ENCODE results near the gene TUBB2A. TPM values are rescaled to one million over a fixed set of nuclear protein-coding genes. Genes with fewer than 3 reads are reported as not detected.
A peak's percentile ranks its signal among the peaks of the same experiment; 100 is the strongest.
"Not testable (repeated sequence)": the region's sequence is repeated elsewhere in the genome, so short reads cannot be mapped to it uniquely, and the experiment has no call there.

Gene TUBB2A
- total RNA-seq, 1 donor from 2014 or later = 15.4 TPM

GRCh38 chr6:3164388-3164787 is 7.0 kb upstream of the TUBB2A start:
- no peak for TF ChIP-seq CTCF (IDR thresholded peaks at IDR 0.05)
- intact Hi-C loops (cut with DNase I) = no loop called here

GRCh38 chr6:3163248-3163594 is 5.9 kb upstream of the TUBB2A start:
- ATAC-seq (no peak), DNase-seq (no peak)
- Histone ChIP-seq H3K4me3 (peak overlapping the region; percentile 70), H3K4me1 (peaks cover 14% of the 10 kb centered on the region), H3K9me3 (no peaks in the 10 kb centered on the region), H3K27ac (peak overlapping the region; percentile 86), H3K36me3 (no peaks in the 10 kb centered on the region), H3K27me3 (no peaks in the 10 kb centered on the region)
- intact Hi-C loops (cut with DNase I) = no loop called here
- TF ChIP-seq CTCF (IDR thresholded peaks at IDR 0.05) = no peak

More at GRCh38 chr6:3164388-3164787, 7.0 kb upstream of the TUBB2A start:
- H3K27me3 ChIP-seq = no peaks in the 10 kb centered on the region
- no peaks in the 10 kb centered on the region for H3K36me3 ChIP-seq
- H3K9me3 ChIP-seq = no peaks in the 10 kb centered on the region
- ATAC-seq (no peak), DNase-seq (no peak)
- H3K4me3 ChIP-seq = no peak overlapping the region
- no peak overlapping the region for H3K27ac ChIP-seq
- peaks cover 11% of the 10 kb centered on the region for H3K4me1 ChIP-seq

- TF ChIP-seq CTCF (IDR thresholded peaks at IDR 0.05) = no peak
- DNase-seq (peak; percentile 88), ATAC-seq (peak; percentile 89)
- Histone ChIP-seq H3K4me1 (peaks cover 14% of the 10 kb centered on the region), H3K27ac (peak overlapping the region; percentile 86), H3K27me3 (no peaks in the 10 kb centered on the region), H3K36me3 (no peaks in the 10 kb centered on the region), H3K9me3 (no peaks in the 10 kb centered on the region), H3K4me3 (peak overlapping the region; percentile 70)
- intact Hi-C loops (cut with DNase I) = no loop called here
Measured at GRCh38 chr6:3162565-3163247, 5.4 kb upstream of the TUBB2A start.

- Histone ChIP-seq H3K36me3 (no peaks in the 10 kb centered on the region), H3K4me1 (peaks cover 14% of the 10 kb centered on the region), H3K9me3 (no peaks in the 10 kb centered on the region), H3K27me3 (no peaks in the 10 kb centered on the region), H3K27ac (peak overlapping the region; percentile 86), H3K4me3 (peak overlapping the region; percentile 70)
- ATAC-seq (no peak), DNase-seq (no peak)
- no peak for TF ChIP-seq CTCF (IDR thresholded peaks at IDR 0.05)
- intact Hi-C loops (cut with DNase I) = no loop called here
Measured at GRCh38 chr6:3162067-3162497, 4.7 kb upstream of the TUBB2A start.

- peaks cover 14% of the 10 kb centered on the region for H3K4me1 ChIP-seq
- H3K9me3 ChIP-seq = no peaks in the 10 kb centered on the region
- peaks cover 4% of the 10 kb centered on the region for H3K36me3 ChIP-seq
- H3K4me3 ChIP-seq = no peak overlapping the region
- intact Hi-C loops (cut with DNase I) = no loop called here
- ATAC-seq (no peak), DNase-seq (no peak)
- H3K27me3 ChIP-seq = no peaks in the 10 kb centered on the region
- no peak overlapping the region for H3K27ac ChIP-seq
- TF ChIP-seq CTCF (IDR thresholded peaks at IDR 0.05) = no peak
Measured at GRCh38 chr6:3159805-3160781, 2.7 kb upstream of the TUBB2A start.

GRCh38 chr6:3156184-3157130 is 887 bp downstream of the TUBB2A start:
- Histone ChIP-seq H3K4me3 (peak overlapping the region; percentile 83), H3K27ac (peak overlapping the region; percentile 95)
- H3K9me3 ChIP-seq; H3K36me3 ChIP-seq; ATAC-seq; DNase-seq; H3K27me3 ChIP-seq; H3K4me1 ChIP-seq; intact Hi-C loops (cut with DNase I): not testable (repeated sequence)

- H3K27ac ChIP-seq; H3K27me3 ChIP-seq; DNase-seq; ATAC-seq; H3K36me3 ChIP-seq; H3K9me3 ChIP-seq; H3K4me3 ChIP-seq; H3K4me1 ChIP-seq; intact Hi-C loops (cut with DNase I): not testable (repeated sequence)
Measured at GRCh38 chr6:3155416-3155815, 1.9 kb downstream of the TUBB2A start.

Measured in upper lobe of right lung (tissue), 1 donor.